ENCODE results near the gene SYNJ1. TPM values are rescaled to one million over a fixed set of nuclear protein-coding genes. Genes with fewer than 3 reads are reported as not detected.

Gene SYNJ1
- total RNA-seq, 2 donors from 2014 or later = 6.0 to 12.2 TPM

DNA sequence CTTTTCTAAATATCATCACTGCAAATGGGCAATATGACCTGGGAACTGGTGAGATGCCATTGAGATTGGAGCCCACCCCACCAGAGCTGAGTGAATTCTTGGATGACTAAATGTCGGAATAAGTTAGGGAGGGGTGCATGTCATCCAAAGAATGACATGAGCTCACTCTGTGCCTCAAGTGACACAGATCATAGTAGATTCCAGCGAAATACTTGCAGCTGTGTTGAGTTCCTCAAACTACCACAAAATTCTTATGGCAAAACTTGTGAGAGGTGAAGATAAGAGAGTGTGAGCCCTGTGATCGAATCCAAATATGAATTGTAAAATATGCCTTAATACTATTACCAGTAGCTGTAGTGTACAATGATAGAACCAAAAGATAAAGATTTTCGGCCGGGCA lies 140.2 kb downstream of the SYNJ1 start:
- Mint-ChIP-seq H3K9me3 (no peaks in the 10 kb centered on the region), H3K4me3 (no peak overlapping the region), H3K4me1 (no peaks in the 10 kb centered on the region), H3K27me3 (ENCODE audit: insufficient read depth) (no peaks in the 10 kb centered on the region), H3K27ac (no peak overlapping the region), H3K36me3 (ENCODE audit: low read depth) (no peaks in the 10 kb centered on the region)
- H3K4me1 ChIP-seq (ENCODE audit: control insufficient read depth, insufficient read depth, low read length) = no peaks in the 10 kb centered on the region
- no peaks in the 10 kb centered on the region for H3K36me3 ChIP-seq (ENCODE audit: control insufficient read depth, insufficient read depth, low read length)
- H3K4me3 ChIP-seq (ENCODE audit: low read length) = no peak overlapping the region
- TF ChIP-seq, protein P1, sequence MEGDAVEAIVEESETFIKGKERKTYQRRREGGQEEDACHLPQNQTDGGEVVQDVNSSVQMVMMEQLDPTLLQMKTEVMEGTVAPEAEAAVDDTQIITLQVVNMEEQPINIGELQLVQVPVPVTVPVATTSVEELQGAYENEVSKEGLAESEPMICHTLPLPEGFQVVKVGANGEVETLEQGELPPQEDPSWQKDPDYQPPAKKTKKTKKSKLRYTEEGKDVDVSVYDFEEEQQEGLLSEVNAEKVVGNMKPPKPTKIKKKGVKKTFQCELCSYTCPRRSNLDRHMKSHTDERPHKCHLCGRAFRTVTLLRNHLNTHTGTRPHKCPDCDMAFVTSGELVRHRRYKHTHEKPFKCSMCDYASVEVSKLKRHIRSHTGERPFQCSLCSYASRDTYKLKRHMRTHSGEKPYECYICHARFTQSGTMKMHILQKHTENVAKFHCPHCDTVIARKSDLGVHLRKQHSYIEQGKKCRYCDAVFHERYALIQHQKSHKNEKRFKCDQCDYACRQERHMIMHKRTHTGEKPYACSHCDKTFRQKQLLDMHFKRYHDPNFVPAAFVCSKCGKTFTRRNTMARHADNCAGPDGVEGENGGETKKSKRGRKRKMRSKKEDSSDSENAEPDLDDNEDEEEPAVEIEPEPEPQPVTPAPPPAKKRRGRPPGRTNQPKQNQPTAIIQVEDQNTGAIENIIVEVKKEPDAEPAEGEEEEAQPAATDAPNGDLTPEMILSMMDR (conservative IDR thresholded peaks at IDR 0.05) = no peak
- 86 to 95% methylated on average over 1 to 4 of the region's 5 CpGs for WGBS, 2 experiments (ENCODE audit: insufficient coverage in 1 of 2, insufficient read length in 1 of 2)
- no peaks in the 10 kb centered on the region for H3K9me3 ChIP-seq (ENCODE audit: control insufficient read depth, low read length)
- H3K27ac ChIP-seq (ENCODE audit: low read depth, low read length) = no peak overlapping the region
- H3K9ac ChIP-seq (ENCODE audit: extremely low read depth, low read length, poor library complexity, severe bottlenecking) = no peak overlapping the region
- DNase-seq = no peak
- H3K27me3 ChIP-seq (ENCODE audit: control insufficient read depth, insufficient read depth, low read length, poor library complexity, severe bottlenecking) = no peaks in the 10 kb centered on the region

DNA sequence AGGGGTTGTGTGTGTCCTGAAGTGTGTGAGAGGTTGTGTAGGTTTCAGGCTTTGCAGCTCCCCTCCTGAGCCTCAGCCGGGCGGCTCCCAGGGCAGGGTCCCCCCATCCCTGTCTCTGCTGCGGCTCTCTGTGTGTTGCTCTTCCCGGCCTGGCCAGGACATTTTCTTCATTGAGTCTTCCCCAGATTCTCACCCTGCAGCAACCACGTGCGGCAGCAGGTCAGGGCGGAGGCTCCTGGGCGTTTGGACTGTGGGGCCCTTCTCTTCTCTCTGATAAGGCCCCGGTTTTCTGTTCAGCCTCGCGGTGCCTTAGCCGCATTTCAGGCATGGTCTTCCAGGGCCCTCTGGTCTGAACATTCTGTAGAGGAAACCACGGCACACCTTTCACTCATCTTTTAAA lies 140.7 kb downstream of the SYNJ1 start:
- 90 to 92% methylated on average over 9 to 13 of the region's 13 CpGs for WGBS, 2 experiments (ENCODE audit: insufficient coverage in 1 of 2, insufficient read length in 1 of 2)

DNA sequence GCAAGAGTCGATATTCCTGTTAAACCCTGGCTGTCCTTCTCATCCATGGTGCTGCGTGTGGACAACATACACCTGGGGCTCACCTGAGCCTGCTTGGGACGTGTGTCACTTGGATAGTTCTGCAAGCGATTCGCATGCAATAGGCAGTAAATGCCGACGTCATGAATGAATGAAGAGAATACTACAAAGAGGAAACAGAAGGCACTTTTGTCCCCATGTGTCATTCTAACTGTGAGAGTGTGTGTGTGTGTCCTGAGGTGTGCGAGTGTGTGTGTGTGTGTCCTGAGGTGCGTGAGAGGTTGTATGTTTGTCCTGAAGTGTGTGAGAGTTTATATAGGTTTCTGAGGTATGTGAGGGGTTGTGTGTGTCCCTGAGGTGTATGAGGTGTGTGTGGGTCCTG lies 141.8 kb downstream of the SYNJ1 start:
- TF ChIP-seq, protein P1 (conservative IDR thresholded peaks at IDR 0.05) = no peak
- Mint-ChIP-seq H3K27ac (no peak overlapping the region), H3K4me3 (no peak overlapping the region), H3K27me3 (ENCODE audit: insufficient read depth) (no peaks in the 10 kb centered on the region), H3K4me1 (no peaks in the 10 kb centered on the region), H3K36me3 (ENCODE audit: low read depth) (no peaks in the 10 kb centered on the region), H3K9me3 (no peaks in the 10 kb centered on the region)
- H3K9me3 ChIP-seq (ENCODE audit: control insufficient read depth, low read length) = no peaks in the 10 kb centered on the region
- no peaks in the 10 kb centered on the region for H3K36me3 ChIP-seq (ENCODE audit: control insufficient read depth, insufficient read depth, low read length)
- WGBS, 2 experiments (ENCODE audit: insufficient coverage in 1 of 2, insufficient read length in 1 of 2) = 92% methylated on average over 8 to 9 of the region's 9 CpGs
- no peak overlapping the region for H3K4me3 ChIP-seq (ENCODE audit: low read length)
- no peak overlapping the region for H3K27ac ChIP-seq (ENCODE audit: low read depth, low read length)
- no peaks in the 10 kb centered on the region for H3K4me1 ChIP-seq (ENCODE audit: control insufficient read depth, insufficient read depth, low read length)
- H3K27me3 ChIP-seq (ENCODE audit: control insufficient read depth, insufficient read depth, low read length, poor library complexity, severe bottlenecking) = no peaks in the 10 kb centered on the region
- no peak for DNase-seq
- no peak overlapping the region for H3K9ac ChIP-seq (ENCODE audit: extremely low read depth, low read length, poor library complexity, severe bottlenecking)

More for the DNA sequence above, 140.7 kb downstream of the SYNJ1 start:
- Histone ChIP-seq H3K9ac (ENCODE audit: extremely low read depth, low read length, poor library complexity, severe bottlenecking) (no peak overlapping the region), H3K27ac (ENCODE audit: low read depth, low read length) (no peak overlapping the region), H3K4me1 (ENCODE audit: control insufficient read depth, insufficient read depth, low read length) (no peaks in the 10 kb centered on the region), H3K27me3 (ENCODE audit: control insufficient read depth, insufficient read depth, low read length, poor library complexity, severe bottlenecking) (no peaks in the 10 kb centered on the region), H3K4me3 (ENCODE audit: low read length) (no peak overlapping the region), H3K9me3 (ENCODE audit: control insufficient read depth, low read length) (no peaks in the 10 kb centered on the region), H3K36me3 (ENCODE audit: control insufficient read depth, insufficient read depth, low read length) (no peaks in the 10 kb centered on the region)
- TF ChIP-seq, protein P1 (conservative IDR thresholded peaks at IDR 0.05) = no peak
- no peaks in the 10 kb centered on the region for H3K9me3 Mint-ChIP-seq
- no peaks in the 10 kb centered on the region for H3K27me3 Mint-ChIP-seq (ENCODE audit: insufficient read depth)
- no peak for DNase-seq
- no peaks in the 10 kb centered on the region for H3K4me1 Mint-ChIP-seq
- no peaks in the 10 kb centered on the region for H3K36me3 Mint-ChIP-seq (ENCODE audit: low read depth)
- no peak overlapping the region for H3K27ac Mint-ChIP-seq
- no peak overlapping the region for H3K4me3 Mint-ChIP-seq
